Measurements from ENCODE around the gene STARD10.
A peak's percentile ranks its signal among the peaks of the same experiment; 100 is the strongest.
"Not testable (repeated sequence)": the region's sequence is repeated elsewhere in the genome, so short reads cannot be mapped to it uniquely, and the experiment has no call there.

The STARD10 gene

DNA sequence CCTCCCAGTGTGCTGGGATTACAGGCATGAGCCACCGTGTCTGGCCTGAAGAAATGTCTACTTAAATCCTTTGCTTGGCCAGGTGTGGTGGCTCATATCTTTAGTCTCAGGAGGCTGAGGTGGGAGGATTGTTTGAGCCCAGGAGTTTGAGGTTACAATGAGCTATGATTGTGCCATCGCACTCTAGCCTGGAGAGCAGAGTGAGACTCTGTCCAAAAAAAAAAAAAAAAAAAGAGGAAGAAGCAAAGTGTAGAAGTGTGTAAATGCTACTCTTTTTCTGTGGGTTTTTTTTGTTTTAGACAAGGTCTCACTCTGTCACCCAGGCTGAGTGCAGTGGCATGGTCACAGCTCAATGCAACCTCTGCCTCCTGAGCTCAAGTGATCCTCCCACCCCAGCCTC lies 13.9 kb upstream of the STARD10 start:
- DNase-seq (ENCODE audit: low read depth in 2 of 2): no peak

DNA sequence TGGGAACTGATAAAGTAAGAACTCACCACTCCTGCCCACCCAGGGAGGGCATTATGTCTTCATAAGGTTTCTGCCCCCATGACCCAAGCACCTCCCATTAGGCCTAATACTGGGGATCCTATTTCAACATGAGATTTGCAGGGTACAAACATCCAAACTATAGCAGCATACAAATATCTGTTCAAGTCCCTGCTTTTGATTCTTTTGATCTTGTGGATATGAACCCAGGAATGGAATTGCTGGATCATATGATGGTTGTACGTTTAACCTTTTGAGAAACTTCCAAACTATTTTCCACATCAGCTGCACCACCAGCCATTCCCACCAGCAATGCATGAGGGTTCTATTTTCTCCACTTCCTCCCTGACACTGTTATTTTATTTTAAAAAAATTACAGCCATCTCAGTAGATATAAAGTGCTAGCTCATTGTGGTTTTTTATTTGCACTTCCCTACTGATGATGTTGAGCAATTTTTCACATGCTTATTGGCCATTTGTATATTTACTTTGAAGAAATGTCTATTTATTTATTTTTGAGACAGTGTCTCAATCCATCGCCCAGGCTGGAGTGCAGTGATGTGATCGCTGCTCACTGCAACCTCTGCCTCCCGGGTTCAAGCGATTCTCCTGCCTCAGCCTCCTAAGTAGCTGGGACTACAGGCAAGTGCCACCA lies 13.3 kb upstream of the STARD10 start:
- no peak for DNase-seq (ENCODE audit: low read depth in 2 of 2)

DNA sequence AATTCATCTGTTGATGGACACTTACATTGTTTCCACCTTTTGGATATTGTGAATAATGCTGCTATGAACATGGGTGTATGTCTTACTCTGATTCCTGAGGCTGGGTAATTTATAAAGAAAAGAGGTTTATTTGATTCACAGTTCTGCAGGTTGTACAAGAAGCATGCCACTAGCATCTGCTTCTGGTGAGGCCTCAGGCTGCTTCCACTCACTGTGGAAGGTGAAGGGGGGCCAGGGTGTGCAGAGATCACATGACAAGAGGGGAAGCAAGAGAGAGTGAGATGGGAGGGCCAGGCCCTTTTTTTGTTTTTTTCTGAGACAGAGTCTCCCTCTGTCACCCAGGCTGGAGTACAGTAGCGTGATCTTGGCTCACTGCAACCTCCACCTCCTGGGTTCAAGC lies 12.5 kb upstream of the STARD10 start:
- DNase-seq (ENCODE audit: low read depth in 2 of 2): not testable (repeated sequence)

DNA sequence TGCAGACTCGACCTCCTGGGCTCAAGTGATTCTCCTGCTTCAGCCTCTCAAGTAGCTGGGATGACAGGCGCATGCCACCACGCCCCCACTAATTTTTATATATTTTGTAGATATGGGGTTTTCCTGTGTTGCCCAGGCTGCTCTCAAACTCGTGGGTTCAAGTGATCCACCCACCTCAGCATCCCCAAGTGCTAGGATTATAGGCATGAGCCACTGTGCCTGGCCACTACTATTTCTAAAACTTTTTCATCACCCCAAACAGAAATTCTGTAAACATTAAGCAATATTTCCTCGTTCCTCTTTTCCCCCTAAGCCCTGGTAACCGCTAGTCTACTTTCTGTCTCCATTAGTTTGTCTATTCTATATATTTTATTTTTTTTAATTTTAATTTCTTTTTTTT lies 11.4 kb upstream of the STARD10 start:
- DNase-seq (ENCODE audit: low read depth in 2 of 2): no peak

DNA sequence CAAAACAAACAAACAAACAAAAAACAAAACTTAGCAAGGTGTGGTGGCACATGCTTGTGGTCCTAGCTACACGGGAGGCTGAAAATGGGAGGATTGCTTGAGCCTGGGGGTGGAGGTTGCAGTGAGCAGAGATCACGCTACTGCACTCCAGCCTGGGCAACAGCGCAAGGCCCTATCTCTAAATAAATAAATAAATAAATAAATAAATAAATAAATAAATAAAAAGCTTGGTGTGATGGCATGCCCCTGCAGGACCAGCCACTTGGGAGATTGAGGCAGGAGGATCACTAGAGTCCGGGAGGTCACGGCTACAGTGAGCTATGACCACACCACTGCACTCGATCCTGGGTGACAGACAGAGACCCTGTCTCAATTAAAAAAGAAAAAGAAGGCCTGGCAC lies 9.0 kb upstream of the STARD10 start:
- DNase-seq (ENCODE audit: low read depth in 2 of 2): no peak

DNA sequence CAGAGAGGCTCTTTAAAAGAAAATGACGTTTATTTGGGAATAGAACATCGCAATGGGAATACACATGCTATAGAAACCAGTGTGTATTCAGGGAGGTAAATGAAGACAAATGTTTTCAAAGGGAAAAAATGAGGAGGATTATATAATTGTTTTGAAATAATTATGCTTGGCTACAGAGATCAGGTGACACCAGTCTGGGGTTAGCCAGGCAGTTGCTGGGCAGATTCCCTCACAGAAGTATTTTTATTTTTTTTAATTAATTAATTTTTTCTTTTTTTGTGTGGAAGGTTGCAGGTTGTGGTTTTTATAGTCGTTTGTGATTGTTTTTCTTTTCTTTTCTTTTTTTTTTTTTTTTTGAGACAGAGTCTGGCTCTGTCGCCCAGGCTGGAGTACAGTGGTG lies 5.6 kb upstream of the STARD10 start:
- DNase-seq (ENCODE audit: low read depth in 2 of 2): no peak

DNA sequence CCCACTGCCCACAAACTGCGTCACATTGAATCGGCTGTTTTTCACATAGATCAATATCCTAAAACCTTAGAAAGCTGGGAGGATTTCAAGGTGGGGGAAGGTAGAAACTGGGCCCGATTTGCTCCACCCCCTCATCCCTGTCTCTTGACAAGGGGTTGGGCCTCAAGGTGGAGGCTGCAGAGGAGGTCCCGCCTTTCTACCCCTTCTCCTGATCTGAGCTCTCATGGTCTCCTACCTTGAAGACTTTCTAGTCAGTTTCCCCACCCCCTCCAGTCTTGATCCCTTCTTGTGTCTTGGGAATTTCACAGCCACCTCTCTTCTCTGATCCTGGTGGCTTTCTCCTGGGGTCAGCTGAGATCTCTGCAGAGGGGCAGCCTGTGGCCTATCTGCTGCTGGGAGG lies 4.5 kb upstream of the STARD10 start:
- no peak for DNase-seq (ENCODE audit: low read depth in 2 of 2)

DNA sequence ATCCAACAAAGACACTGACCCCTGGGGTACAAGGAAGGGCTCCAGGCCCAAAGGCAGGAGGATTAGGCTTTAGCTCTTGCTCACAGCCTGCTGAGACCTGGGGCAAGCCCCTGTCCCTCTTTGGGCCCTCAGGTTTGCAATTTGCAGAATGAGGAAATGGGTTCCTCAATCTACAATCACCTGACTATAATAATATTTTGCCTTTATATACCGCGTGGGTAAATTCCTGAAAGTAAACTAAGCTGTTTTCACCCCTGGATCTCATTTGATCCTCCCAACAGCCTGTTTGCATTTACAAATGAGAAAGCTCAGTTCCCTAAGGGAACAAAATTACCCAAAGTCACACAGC lies 797 bp downstream of the STARD10 start:
- DNase-seq (ENCODE audit: low read depth in 2 of 2): no peak

DNA sequence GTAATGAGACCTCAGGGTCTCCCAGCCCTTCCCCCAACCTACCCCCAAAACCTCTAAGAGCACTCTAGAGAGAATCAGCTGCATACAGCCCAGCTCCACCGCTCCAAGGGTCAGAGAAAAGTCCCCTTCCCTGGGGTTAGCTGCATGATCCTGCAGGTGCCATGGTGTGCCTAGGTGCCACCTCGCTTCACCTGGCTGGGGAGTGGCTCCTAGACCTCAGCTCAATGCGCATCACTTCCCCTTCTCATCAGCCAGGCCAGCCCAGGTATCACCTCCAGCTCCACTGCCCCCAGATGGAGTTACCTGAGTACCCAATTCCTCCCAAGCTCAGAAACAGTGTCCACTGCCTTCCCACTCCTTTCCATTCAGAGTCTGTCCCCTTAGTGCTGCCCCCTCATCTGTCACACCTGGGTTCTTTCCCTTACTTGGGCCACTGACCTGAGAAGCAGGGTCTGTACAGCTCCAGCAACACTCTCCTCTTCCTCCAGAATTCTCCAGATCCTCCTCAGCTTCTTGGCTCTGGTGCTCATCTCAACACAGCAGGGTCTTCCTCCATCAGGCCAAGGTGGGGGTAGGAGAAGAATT lies 1.3 kb downstream of the STARD10 start:
- DNase-seq (ENCODE audit: low read depth in 2 of 2): no peak

DNA sequence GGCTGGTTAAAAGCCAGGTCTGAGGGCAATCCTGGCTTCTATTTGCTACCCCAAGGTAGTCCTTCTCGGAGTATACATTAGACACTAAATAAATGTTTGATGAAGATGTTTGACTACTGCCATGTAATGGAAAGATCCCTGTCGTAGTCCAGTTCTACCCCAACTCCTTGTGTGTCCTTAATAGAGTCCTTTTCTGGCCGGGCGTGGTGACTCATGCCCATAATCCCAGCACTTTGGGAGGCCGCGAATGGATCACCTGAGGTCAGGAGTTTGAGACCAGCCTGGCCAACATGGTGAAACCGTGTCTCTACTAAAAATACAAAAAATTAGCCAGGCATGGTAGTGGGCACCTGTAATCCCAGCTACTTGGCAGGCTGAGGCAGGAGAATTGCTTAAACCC lies 2.6 kb downstream of the STARD10 start:
- DNase-seq (ENCODE audit: low read depth in 2 of 2): not testable (repeated sequence)

DNA sequence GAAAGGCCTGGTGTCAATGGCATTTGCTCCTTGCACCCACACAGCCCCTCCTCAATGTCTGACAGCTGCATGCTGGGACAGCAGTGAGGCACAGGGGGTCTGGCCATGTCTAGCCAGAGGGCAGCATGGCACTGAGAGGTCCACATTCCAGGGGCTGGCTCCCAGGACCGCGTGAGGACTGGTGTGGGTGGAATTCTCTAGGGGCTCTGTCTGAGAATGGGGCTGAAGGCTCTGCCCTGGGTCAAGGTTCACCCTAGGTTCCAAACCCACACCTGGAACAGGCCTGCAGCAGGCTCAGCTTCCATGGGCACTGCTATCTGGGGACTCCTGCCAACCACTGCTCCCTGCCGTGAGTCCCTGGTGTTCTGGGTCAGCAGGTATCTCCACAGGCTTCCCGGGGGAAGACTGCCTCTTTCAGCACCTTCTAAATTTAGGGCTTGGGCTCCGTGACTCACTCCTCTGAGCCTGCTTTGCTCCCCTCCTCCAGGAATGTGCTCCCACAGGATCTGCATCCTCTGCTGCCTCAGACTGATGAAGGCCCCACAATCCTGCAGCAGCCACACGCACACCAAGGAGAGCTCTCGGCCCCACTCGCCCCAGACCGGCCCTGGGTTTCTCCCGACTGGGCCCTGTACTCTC lies 4.2 kb downstream of the STARD10 start:
- peak; percentile 87 to 88 for DNase-seq (ENCODE audit: low read depth in 2 of 2)

DNA sequence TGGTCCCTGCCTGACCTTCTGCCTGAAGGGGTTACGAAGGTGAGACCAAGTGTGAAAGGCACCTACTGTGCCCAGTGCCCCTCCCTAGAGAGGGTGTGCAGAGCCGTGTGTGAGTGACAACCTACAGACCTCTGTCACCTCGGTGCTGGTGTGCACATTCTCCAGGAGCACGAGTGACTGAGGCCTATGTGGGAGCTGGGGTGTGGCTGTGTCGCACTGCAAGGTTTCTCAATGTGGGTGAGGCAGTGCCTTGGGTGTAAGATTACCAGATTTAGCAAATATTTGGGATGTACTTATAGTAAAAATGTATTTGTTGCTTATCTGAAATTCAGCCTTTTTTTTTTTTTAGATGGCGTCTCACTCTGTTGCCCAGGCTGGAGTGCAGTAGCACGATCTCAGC lies 5.6 kb downstream of the STARD10 start:
- DNase-seq (ENCODE audit: low read depth in 2 of 2): no peak

DNA sequence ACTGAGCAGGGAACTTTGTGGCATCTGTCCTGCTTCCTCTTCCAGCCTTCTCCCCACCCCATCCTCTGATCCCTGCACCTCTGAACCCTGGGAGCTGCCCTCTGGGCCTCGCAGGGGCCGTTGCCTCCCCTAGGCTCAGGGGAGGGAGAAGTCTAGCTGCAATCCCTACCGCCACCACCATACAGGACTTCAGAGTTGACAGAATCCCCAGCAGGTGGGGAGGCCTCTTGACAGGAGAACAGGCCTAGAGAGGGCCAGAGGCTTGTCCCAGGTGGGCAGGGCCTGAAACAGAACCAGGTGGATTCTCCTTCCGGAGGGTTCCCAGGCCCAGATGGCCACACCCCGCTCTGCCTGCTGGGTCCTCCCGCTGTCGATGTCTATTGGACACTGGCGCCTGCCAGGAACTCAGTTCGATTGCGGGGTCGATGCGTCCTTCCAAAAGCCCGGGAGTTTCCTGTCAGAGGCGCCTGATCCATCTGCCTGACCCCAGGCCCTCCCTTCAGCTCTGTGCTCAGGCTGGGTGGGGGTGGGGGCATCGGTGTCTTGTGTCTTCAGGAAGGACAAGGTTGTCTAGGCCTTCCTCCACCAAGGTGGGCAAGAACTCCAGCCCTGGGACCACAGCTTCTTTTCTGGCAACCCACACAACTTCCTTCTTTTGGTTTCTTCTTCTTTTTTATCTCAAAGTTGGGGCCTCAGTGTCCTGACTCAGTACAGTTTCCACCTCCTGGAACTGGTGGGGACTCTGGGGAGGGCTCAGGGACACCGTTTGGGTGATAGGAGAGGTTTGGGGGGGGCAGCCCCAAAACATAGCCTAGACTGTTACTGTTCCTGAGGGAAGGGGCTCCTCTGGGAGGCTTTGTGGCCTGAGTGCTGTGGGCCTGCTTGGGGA lies 6.4 kb downstream of the STARD10 start:
- no peak for DNase-seq (ENCODE audit: low read depth in 2 of 2)

DNA sequence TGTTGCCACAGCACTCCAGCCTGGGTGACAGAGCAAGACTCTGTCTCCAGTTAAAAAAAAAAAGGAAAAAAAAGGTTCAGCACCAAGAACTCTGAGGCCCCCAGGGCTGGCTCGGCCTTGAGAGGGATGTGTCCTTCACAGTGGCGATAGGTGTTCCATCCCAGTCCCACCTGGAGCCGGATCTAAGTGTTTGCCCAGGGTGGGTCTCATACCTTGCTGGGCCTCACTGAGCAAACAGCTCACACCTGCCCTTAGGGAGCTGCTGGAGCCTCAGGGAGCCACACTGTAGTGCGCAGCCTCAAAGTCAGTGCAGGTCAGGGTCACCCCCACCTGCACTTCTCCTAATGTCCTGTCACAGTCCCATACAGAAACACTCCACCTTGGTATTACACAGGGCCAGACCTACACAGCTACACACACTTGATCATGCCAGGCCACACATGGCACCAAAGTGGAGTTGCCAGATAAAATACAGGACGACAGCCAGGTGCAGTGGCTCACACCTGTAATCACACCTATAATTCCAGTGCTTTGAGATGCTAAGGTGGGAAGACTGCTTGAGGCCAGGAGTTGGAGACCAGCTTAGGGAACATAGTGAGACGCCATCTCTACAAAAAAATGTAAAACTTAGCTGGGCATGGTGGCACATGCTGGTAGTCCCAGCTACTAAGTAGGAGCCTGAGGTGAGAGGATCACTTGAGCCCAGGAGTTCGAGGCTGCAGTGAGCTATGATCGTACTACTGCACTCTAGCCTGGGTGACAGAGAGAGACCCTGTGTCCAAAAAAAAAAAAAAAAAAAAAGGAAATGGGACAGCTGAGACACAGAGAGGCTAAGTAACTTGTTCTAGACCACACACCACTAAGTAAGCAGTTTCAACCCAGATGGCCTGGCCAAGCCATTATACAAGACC lies 7.3 kb downstream of the STARD10 start:
- DNase-seq (ENCODE audit: low read depth in 2 of 2): no peak

DNA sequence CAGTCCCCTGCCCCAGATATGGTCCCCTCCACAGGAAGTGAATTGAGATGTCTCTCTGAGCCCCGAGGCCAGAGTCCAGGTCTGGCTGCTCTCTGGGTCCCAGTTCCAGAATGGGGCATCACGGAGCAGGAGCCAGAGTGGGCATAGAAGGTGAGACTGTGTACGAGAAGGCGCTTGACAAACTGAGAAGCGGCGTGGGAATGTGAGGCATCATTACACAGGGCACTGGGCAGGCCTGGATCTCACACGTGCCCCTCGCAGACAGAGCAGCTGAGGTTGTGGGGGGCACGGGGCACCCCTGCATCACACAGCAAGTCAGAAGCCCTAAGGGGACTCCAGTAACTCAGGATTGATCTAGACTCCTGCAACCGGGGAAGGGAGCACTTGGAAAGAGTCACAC lies 9.2 kb downstream of the STARD10 start:
- DNase-seq (ENCODE audit: low read depth in 2 of 2): no peak

DNA sequence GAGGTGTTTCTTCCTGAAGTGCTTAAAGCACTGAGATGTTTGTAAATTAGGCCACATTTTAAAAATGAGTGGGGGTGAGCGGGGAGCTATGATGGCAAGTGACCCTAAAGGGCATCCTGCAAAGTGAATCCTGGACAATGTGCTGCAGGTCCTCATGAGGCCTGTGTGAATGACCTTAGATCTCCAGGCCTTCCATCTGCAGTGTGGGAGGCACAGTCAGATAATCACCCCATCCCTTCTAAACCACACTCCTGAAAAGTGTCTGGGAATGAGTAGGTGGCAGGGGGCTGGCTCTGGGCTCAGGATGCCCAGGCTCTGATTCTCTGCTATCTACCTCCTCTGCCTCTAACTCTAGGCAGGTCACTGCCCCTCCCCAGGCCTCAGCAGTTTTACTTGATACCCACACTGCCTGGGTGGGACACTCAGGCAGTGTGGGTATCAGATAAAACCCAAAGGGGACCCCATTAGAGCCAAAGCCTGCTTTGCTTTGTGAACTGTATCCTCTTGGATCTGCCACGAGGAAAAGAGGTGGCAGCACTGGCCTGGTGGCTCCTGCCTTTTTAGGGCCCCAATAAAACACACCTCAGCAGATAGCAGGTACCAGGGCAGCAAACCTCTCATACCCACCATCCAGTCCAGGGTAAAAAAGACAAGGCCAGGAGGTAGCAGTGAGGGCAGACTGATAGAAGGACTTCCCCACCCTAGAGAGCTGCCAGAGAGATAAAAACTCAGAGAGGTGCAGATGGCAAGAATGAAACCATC lies 10.5 kb downstream of the STARD10 start:
- no peak for DNase-seq (ENCODE audit: low read depth in 2 of 2)

DNA sequence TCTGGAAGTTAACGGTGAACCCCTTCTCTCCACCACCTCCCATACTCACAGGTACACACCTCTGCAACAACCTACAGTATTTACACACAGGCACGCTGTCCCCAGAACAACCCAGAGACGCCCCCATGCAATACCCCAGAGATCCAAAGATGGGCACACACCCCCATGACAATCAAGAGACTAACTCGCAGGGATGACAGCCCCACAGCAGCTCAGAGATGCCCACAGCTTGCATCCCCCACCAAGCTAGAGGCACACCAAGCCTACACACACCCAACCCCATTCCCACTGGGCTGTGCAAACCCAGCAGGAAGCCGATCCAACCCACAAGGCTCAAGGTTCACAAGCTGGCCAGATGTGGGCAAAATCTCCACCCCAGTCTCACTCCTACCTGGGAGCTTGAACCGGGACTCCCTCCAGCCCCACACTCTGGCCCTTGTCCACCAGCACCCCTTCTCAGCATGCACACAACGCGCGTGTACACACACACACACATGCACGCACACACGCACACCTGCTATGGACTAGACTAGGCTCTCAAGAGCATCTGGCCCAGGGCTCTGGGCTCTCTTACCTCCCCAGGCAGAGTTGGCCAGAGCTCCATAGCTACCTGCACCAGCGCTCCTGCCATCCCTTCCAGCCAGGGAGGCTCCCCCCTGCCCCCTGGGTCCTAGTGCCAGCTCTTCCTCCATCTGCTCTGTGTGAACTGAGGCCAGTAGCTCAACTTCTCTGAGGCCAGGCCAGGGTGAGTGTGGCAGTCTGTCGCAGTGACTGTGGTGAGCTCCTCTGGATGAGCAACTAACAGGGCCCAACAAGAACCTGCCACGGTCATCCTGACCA lies 11.5 kb downstream of the STARD10 start:
- no peak for DNase-seq (ENCODE audit: low read depth in 2 of 2)

DNA sequence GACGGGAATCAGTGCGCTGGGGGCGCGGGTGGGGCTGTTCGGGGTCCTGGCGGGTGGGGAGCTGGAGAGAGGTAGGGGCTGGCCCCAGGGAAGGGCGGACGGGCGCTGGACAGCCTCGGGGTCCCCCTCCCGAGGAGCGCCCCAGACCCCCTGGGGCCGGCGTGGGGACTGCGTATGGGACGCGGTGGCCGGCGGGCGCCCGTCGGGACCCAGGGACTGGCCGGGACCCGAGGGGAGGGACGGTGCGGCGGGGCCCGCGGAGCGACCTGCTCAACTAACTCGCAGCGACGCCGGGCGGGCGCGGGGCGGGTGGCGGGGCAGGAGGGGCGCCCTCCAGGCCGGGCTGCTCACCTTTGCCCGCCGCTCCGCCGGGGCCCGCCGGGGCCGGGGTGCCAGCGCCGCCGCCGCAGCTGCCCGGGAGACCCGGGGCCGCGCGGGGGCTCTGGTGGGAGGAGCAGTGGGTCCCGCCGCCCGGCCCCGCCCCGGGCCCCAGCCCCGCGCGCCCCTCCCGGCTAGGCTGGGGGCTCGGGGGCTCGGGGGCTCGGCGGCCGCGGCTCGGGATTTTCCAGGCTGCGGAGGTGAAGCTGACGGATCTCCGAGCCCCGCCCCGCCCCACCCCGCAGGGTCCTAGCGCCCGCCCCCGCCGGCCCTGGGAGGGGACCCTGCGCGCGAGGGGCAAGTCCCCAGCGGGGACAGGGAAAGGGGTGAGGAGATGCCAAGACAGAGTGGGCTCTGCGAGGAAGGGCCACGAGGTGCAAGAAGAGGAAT lies 12.3 kb downstream of the STARD10 start:
- DNase-seq (ENCODE audit: low read depth in 2 of 2): no peak

DNA sequence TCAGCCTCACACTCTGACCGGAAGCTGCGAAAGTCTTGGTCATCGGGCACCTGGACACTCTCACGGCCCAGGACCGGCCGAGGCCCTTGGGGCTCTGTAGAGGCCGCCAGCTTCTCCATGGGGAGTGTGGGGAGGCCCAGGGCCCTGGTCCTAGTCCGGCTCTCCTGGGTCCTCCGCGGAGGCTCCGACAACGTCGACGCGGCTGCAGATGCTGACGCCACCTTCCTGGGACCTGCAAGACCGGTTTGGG lies 12.9 kb downstream of the STARD10 start:
- DNase-seq (ENCODE audit: low read depth in 2 of 2): no peak

Measured in fibroblast of skin of left quadriceps (primary cell).